NCI-H2081 (cell line): ENCODE results near the gene SART3.
A peak's percentile ranks its signal among the peaks of the same experiment; 100 is the strongest.

Experiments used
- DNase-seq, 2 experiments: peaks; one replicate each; lab custom pipeline; 2025; lab: John Stamatoyannopoulos, UW

The SART3 gene, protein sequence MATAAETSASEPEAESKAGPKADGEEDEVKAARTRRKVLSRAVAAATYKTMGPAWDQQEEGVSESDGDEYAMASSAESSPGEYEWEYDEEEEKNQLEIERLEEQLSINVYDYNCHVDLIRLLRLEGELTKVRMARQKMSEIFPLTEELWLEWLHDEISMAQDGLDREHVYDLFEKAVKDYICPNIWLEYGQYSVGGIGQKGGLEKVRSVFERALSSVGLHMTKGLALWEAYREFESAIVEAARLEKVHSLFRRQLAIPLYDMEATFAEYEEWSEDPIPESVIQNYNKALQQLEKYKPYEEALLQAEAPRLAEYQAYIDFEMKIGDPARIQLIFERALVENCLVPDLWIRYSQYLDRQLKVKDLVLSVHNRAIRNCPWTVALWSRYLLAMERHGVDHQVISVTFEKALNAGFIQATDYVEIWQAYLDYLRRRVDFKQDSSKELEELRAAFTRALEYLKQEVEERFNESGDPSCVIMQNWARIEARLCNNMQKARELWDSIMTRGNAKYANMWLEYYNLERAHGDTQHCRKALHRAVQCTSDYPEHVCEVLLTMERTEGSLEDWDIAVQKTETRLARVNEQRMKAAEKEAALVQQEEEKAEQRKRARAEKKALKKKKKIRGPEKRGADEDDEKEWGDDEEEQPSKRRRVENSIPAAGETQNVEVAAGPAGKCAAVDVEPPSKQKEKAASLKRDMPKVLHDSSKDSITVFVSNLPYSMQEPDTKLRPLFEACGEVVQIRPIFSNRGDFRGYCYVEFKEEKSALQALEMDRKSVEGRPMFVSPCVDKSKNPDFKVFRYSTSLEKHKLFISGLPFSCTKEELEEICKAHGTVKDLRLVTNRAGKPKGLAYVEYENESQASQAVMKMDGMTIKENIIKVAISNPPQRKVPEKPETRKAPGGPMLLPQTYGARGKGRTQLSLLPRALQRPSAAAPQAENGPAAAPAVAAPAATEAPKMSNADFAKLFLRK

GRCh38 chr12:108560752-108561719, at the start of gene SART3:
Gene SART3 (minus strand): TSS chr12:108561173. CDS start chr12:108561154, 19 bp downstream.
- DNase-seq = peak; percentile 83 to 91

DNA sequence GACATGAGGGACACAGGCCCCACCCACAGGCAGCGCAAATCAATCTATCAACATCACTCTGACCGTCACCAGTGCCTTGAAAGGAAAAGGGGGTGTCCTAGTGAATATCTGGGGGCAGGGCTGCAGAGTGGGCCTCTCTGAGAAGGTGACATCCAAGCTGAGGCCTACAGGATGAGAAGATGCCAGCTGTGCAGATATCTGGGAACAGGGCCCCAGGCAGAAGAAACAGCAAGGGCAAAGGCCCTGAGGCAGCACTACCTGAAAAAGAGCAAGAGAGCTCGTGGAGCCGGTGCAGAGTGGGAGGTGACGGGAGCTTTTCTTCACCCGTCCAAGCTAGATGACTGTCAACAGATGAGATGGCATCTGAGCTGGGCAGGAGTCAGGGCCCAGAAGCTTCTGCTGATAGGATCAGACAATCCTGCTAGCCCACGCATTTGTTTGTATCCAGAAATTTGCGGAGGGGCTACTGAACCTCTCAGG, 49.4 kb upstream of the SART3 start:
- DNase-seq = no peak

DNA sequence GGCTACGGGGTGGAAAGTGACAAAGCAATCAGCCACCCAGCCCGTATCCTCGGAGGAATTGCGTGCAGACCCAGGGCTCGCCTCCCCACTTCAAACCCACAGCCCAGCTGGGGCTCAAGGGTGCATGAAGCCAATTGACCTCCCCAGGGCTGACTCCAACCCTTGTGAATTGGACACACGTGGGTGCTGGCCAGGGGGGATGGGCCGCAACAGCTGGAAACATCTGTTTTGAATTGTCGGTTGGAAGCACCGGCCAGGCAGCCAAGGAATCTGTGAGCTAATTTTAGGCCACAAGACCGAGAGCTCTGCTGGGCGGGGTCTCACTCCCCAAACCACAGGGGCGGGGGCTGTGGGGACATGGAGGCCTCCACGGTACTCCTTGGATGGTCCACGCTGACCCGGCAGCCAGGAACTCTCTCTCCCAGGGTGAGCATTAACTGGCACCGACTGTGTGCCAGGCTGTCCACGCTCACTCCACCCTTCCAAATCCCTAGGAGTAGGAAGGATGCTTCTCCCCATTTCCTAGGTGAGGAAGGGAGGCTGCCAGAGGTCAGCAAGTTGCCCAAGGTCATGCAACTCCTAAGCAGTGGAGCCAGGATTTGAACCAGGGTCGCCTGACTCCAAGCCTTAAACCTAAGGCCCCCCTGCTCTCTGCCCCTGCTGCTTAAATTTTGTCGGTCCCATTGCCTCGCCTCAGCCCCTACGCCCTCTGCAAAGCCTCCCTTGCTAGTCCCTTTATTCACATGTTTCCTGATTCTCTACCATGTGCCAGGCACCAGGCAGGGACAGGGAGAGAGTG, 48.8 kb upstream of the SART3 start:
- DNase-seq = no peak

- DNase-seq = no peak
Measured at GRCh38 chr12:108608616-108609015, 47.6 kb upstream of the SART3 start.

DNA sequence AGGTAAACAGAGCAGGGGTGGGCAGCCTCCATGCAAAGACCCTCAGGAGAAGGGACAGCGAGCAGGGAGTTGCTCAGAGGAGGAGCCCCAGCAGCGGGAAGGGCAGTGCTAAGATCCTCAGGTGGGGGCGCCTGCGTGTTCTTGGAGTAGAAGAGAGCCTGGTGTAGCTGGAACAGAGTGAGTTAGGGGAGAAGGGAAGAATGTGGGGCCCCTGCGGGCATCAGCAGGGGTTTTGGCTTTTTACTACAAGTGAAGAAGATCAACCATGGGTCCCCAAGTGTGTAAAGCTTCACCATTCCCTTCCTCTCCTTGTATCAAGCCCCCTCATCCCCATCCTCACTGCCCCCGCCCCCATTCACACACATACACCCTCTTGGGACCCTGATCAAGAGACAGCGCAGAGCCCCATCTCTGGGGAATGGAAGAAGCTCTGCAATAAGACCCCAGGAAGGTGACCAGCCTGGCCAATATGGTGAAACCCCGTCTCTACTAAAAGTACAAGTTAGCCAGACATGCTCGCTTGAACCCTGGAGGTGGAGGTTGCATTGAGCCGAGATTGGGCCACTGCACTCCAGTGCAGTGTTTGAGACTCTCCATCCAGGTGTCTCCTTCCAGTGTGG, 47.1 kb upstream of the SART3 start:
- DNase-seq = no peak

- no peak for DNase-seq
Measured at GRCh38 chr12:108606492-108606891, 45.5 kb upstream of the SART3 start.

- no peak for DNase-seq
Measured at GRCh38 chr12:108605690-108606406, 44.9 kb upstream of the SART3 start.

GRCh38 chr12:108605000-108605689, 44.2 kb upstream of the SART3 start:
- DNase-seq = no peak

GRCh38 chr12:108604208-108604941, 43.4 kb upstream of the SART3 start:
- no peak for DNase-seq

- no peak for DNase-seq
Measured at GRCh38 chr12:108603743-108604142, 42.8 kb upstream of the SART3 start.

GRCh38 chr12:108602976-108603704, 42.2 kb upstream of the SART3 start:
- DNase-seq = no peak

DNA sequence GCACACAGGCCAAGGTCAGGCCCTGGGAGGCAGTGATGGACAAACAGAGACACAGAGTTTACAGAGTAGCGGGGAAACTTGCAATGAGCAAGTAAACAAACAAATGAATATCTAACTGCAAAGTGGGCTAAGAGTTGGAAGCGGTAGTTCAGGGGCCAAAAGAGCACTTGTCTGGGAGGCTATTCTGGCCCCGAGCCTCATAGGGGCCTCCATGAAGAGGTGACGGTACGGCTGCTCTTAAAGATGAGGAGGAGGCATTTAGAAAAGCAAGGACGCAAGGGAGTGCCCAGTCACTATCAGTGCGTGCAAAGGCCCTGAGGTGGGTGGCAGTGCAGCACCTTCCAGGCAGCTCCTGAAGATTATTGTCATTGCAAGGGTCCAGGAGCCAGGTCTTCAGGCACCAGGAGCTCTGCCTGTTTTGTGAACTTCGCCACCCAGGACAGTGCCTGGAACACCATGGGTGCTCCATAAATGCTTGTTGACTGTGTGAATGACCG, 41.3 kb upstream of the SART3 start:
- no peak for DNase-seq

DNA sequence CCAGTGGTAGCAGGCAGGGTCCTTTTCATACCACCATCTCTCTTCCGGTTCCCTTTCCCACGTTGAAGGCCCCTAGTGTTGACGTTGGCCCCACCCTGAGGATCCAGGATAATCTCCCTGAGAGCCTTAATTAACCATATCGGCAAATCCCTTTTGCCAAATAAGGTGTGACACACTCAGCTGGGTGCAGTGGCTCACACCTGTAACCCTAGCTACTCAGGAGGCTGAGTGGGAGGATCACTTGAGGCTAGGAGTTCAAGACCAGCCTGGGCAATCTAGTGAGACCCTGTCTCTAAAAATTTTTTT, 39.7 kb upstream of the SART3 start:
- no peak for DNase-seq

DNA sequence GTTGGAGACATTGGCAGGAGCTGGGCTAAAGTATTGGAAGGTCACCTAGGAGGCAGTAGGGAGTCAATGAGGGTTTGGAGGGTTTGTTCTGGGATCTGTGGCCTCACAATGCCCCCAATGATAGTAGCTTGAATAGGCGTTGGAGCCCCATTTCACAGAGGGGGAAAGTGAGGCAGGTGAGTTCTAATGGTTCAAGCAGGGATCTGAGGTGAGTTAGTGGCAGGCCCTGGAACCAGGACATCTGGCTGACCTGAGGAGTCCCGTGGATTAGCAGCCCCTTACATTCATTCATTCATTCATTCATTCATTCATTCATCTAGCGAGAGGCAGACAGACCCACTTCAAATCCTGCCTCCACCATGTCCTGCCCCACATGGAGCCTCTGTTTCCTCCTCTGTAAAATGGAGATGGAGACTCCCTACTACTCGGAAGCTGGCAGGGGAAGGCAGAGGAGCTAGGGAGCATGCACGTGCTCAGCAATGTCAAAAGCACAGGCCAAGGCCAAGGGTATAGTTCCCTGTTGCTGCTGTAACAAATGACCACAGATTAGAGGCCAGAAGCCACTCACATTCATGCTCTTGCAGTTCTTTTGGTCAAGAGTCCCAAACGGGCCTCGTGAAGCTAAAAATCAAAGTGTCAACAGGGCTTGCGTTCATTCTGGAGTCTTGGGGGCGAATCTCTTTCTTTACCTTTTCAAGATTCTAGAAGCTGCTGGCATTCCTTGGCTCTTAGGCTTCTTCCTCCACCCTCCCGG, 39.2 kb upstream of the SART3 start:
- no peak for DNase-seq

- no peak for DNase-seq
Measured at GRCh38 chr12:108599541-108599940, 38.6 kb upstream of the SART3 start.

GRCh38 chr12:108598553-108599250, 37.7 kb upstream of the SART3 start:
- no peak for DNase-seq
